ENCODE data around the gene SLC35F4. TPM values are rescaled to one million over a fixed set of nuclear protein-coding genes. Genes with fewer than 3 reads are reported as not detected.

Gene SLC35F4
- total and polyA plus RNA-seq, 2 of the 8 experiments (the other 6 are each of a cell fraction or from before 2014, with no cell fraction given), result not detected

- H2BK12ac ChIP-seq (ENCODE audit: low read depth, low read length), result no peak overlapping the region
- H3K23ac ChIP-seq (ENCODE audit: insufficient read length), result no peak overlapping the region
- H3K9ac ChIP-seq (replicated peaks in 1 of 4; ENCODE audit: extremely low read depth in 1 of 4, low read depth in 3 of 4, low read length in 3 of 4), result no peak overlapping the region
- H3K4me3 ChIP-seq (ENCODE audit: extremely low read depth in 1 of 4, insufficient read depth in 2 of 4, low read depth in 3 of 4, low read length in 4 of 4), result no peak overlapping the region
- TF ChIP-seq EGR1 (IDR thresholded peaks at IDR 0.05; ENCODE audit: borderline replicate concordance, low read depth, low read length), result no peak
- no peak for TF ChIP-seq CBX5 (IDR thresholded peaks at IDR 0.05; ENCODE audit: low read depth, low read length)
- TF ChIP-seq, protein P1, sequence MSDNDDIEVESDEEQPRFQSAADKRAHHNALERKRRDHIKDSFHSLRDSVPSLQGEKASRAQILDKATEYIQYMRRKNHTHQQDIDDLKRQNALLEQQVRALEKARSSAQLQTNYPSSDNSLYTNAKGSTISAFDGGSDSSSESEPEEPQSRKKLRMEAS (IDR thresholded peaks at IDR 0.05), result no peak
- no peak for TF ChIP-seq CEBPB (IDR thresholded peaks at IDR 0.05; ENCODE audit: low read depth, low read length)
- TF ChIP-seq CTCF (IDR thresholded peaks at IDR 0.05; ENCODE audit: control extremely low read depth in 1 of 3, insufficient read depth in 1 of 3, low read depth in 1 of 3, low read length in 3 of 3), result no peak
- TF ChIP-seq, protein P2, sequence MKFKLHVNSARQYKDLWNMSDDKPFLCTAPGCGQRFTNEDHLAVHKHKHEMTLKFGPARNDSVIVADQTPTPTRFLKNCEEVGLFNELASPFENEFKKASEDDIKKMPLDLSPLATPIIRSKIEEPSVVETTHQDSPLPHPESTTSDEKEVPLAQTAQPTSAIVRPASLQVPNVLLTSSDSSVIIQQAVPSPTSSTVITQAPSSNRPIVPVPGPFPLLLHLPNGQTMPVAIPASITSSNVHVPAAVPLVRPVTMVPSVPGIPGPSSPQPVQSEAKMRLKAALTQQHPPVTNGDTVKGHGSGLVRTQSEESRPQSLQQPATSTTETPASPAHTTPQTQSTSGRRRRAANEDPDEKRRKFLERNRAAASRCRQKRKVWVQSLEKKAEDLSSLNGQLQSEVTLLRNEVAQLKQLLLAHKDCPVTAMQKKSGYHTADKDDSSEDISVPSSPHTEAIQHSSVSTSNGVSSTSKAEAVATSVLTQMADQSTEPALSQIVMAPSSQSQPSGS (IDR thresholded peaks at IDR 0.05; ENCODE audit: low read length), result no peak
- TF ChIP-seq ZNF274 (IDR thresholded peaks at IDR 0.05; ENCODE audit: borderline replicate concordance, extremely low read depth, low read length), result no peak
- no peak for TF ChIP-seq CREB1 (IDR thresholded peaks at IDR 0.05)
- TF ChIP-seq ASH2L (IDR thresholded peaks at IDR 0.05; ENCODE audit: low read length), result no peak
- DNase-seq (ENCODE audit: low read depth in 1 of 2, low spot score in 2 of 2), result no peak
- no peak overlapping the region for H2BK120ac ChIP-seq (replicated peaks; ENCODE audit: low read depth, low read length)
- no peaks in the 10 kb centered on the region for H3K9me3 ChIP-seq (ENCODE audit: insufficient read depth in 2 of 2, low read depth in 1 of 2, low read length in 1 of 2)
- H3K27me3 ChIP-seq (replicated peaks in 1 of 4; ENCODE audit: control insufficient read depth in 3 of 4, extremely low read depth in 1 of 4, insufficient read depth in 3 of 4, low read length in 3 of 4), result no peaks in the 10 kb centered on the region
- H3K4ac ChIP-seq (replicated peaks; ENCODE audit: insufficient read length, low read depth, low read length), result no peak overlapping the region
- no peak overlapping the region for H2AFZ ChIP-seq (ENCODE audit: low read length)
- H4K20me1 ChIP-seq (replicated peaks in 1 of 2; ENCODE audit: control insufficient read depth in 1 of 2, insufficient read depth in 2 of 2, low read length in 2 of 2), result no peaks in the 10 kb centered on the region
- H3K27ac ChIP-seq (ENCODE audit: low read depth, low read length), result no peak overlapping the region
- no peak overlapping the region for H3K14ac ChIP-seq (ENCODE audit: insufficient read length)
- H2AK5ac ChIP-seq (ENCODE audit: low read depth, low read length), result no peak overlapping the region
- WGBS, 2 experiments (ENCODE audit: extremely low coverage in 1 of 2, insufficient coverage in 1 of 2, insufficient read length in 1 of 2, insufficient replicate concordance in 2 of 2, low coverage in 1 of 2, low lambda C conversion rate in 2 of 2, missing lambda C conversion rate in 1 of 2), result 81% methylated on average over 5 of the region's 5 CpGs; no CpG with 5 or more reads in 1 of the 2 experiments
- H3K56ac ChIP-seq (replicated peaks; ENCODE audit: insufficient read length, low read depth, low read length), result no peak overlapping the region
- H3K23me2 ChIP-seq (ENCODE audit: low read depth, low read length), result no peaks in the 10 kb centered on the region
- CTCF ChIA-PET (ENCODE audit: partially characterized antibody), result interaction anchor here (1.0 kb wide), 1 partner anchor 25 kb away, joined by 4 read pairs; no protein-coding TSS in a partner anchor
- no peaks in the 10 kb centered on the region for H3K79me2 ChIP-seq (ENCODE audit: control insufficient read depth in 1 of 2, insufficient read depth in 2 of 2, low read length in 2 of 2)
- H2BK5ac ChIP-seq (ENCODE audit: low read depth, low read length), result no peak overlapping the region
- no peak overlapping the region for H2BK20ac ChIP-seq (ENCODE audit: low read length)
- no peak for FAIRE-seq
- no peak overlapping the region for H4K91ac ChIP-seq (replicated peaks; ENCODE audit: insufficient read length, low read length)
- POLR2A ChIA-PET (ENCODE audit: partially characterized antibody), result no interaction called here
- H3K4me2 ChIP-seq (ENCODE audit: insufficient read depth in 1 of 2, low read depth in 2 of 2, low read length in 2 of 2), result no peak overlapping the region
- H3K18ac ChIP-seq (ENCODE audit: extremely low read depth, low read length), result no peak overlapping the region
- H2BK15ac ChIP-seq (ENCODE audit: low read length), result no peak overlapping the region
- no peaks in the 10 kb centered on the region for H3K36me3 ChIP-seq (ENCODE audit: control insufficient read depth in 2 of 4, insufficient read depth in 4 of 4, low read length in 3 of 4)
- H4K8ac ChIP-seq (ENCODE audit: extremely low read depth, insufficient read depth, low read length), result no peak overlapping the region
- no peaks in the 10 kb centered on the region for H3K79me1 ChIP-seq (ENCODE audit: low read depth, low read length)
- H4K5ac ChIP-seq (ENCODE audit: insufficient read length, low read depth, low read length), result no peak overlapping the region
- H3K4me1 ChIP-seq (replicated peaks in 1 of 4; ENCODE audit: control insufficient read depth in 3 of 4, insufficient read depth in 4 of 4, low read length in 3 of 4), result no peaks in the 10 kb centered on the region
These were observed 31.4 kb upstream of the SLC35F4 start for GRCh38 chr14:57897144-57897748.
